GM19452 (cell line): Measurements from ENCODE around the gene GXYLT2.
"Not testable (repeated sequence)": the region's sequence is repeated elsewhere in the genome, so short reads cannot be mapped to it uniquely, and the experiment has no call there.

Experiments
- ATAC-seq: cut with Tn5 transposase; IDR thresholded peaks from one replicate; pipeline ENCODE4 v1.9.1; 2021; ENCODE audit not compliant: unreplicated experiment

GXYLT2 gene

DNA sequence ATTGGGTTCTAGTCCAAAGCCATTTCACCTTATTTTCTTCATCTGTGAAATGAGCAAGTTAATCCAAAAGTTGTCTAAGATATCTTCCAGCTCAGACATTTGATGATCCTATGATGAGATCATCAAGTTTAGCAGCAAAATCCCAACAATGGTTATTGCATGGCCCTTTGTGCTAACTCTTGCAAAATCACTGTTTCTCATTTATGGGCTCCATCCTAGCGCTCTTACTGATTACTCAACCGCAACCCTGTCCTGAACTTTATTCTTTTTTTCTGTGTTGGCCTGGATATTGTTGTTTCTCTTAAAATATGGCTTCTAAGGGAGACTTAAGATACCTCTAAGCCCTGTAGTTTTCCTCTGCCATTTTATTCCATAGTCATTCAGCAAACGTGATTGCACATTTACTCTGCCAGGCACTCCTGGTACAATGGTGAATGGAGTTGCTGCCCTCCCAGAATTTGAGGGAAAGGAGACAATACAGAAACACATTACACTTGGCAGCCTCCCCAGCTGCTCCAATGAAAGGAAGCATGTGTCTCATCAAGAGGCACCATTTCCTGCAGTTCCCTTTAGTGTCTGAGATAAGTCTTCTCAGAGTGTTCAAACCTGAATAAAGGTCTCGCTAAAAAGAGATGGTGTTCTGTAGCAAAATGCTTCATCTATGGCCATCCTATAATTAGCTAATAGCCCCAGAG, 4.4 kb downstream of the GXYLT2 start:
- no peak for ATAC-seq

DNA sequence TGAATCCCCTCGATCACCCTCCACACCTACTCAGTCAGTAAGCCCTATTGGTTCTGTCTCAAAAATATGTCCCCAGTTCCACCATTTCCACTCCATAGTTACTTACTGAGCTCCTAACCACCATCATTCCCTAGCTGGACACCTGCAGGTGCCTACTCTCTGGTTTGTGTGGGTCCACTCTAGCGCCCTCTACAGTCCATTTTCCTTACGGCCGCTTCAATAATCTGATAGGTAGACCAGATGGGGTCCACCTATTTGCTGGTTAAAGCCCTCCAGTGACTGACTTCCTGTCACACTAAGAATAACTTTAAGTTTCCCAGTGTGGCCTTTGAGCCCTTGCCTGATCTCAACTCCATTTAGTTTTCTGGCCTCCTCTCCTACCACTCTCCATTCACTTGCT, 5.0 kb downstream of the GXYLT2 start:
- ATAC-seq: no peak

DNA sequence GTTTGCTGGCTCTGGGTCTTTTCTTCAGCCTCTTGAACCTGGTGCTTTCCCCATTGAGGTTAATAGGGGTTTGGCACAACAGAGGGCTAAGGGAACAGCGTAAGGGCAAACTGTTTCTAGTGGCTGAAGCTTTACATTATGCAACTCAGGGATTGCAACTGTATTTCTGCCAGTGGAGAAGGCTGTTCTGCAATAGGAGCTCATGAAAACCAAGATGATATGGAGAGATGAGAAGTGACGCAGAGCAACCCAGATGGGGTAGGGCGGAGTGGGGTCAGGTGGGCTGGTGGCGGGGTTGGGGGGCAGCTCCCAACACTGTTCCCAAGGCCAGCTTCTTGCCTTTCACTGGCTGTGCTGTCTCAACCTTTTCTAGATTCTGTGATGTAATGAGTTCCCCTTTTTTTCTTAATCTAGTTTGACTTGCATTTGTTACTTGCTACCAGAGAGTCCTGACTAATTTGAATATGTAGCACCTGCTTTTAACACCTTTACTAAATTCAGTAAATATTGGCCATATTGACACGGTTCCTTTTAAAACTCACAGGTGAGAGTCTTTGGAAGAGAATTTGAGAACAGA, 7.2 kb downstream of the GXYLT2 start:
- no peak for ATAC-seq

DNA sequence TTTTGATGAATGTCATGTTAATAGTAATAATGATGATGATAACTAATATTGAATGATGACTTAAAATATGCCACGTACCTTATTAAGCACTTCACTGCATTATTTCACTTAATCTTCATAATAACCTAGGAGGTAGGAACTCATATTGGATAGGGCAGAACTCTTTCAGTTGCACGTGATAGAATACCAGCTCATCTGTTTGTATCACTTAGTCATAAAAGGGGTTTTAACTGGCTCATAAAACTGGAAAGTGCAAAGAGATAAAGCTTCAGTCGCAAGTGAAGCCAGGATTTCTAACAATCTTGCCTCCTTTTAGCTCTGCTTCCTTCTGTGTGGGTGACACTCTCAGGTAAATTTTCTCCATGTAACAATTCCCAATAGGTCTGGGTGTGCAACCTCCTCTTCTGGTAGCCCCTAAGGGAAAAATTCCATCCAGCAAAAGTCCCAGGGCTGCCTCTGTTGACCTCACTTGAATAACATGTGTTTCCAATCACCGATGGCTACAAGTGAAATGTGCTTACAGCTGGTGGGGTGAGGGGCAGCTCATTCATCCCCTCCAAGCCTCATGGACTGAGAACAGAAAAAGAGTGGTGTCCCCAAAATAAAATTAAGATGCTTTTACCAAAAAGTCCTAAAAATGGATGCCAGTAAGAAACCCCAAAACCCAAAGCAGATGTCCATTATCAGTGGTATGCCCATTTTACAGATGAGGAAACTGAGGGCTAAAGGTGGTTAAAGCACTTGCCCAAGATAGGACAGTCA, 9.3 kb downstream of the GXYLT2 start:
- ATAC-seq: no peak

DNA sequence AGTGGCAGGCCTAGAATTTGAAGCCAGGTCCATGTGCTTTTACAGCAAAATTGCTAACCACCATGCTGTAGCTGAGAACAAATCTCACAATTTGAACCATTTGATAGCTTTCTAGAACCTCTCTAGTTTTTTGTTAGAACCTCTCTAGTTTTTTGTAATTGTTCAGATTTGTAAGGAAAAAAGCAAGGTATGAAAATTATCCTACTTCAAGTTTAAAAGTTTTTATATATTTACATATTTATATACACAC, 9.8 kb downstream of the GXYLT2 start:
- ATAC-seq: no peak

DNA sequence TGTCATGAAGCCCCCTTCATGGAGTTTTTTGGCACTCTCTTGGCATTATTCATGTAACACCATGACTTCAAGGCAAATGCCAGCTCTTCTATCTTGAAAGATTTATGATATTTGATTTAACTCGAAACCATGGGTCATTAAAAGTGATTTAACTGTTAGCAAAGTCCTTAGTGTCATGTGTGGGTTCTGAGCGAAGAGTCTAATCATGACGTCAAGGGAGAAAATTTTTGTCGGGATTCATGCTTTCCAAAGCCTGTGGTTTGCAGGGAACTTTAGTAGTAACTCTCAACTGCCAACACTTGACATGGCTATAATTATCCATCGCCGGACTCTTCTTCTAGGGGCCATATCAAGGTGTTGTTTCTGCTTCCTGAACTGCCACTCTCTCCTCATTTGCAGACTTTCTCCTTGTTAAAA, 11.5 kb downstream of the GXYLT2 start:
- no peak for ATAC-seq

DNA sequence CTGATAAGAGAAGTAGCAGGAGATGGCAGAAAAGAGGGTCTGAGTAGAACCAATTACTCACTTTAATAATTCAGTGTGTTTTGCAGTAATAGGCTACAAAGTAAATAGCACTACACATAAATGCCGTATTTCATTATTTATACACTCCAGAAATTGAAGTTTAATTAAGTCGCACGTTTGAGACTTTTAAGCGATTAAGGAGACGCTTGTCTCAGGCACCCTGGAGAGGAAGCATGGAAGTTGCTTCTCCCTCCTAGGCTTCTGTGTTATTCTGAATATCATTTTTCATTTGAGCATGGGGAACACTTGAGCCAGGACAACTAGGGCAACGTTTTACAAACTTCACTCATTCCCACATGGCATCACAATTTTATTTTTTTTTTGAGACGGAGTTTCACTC, 12.2 kb downstream of the GXYLT2 start:
- no peak for ATAC-seq

DNA sequence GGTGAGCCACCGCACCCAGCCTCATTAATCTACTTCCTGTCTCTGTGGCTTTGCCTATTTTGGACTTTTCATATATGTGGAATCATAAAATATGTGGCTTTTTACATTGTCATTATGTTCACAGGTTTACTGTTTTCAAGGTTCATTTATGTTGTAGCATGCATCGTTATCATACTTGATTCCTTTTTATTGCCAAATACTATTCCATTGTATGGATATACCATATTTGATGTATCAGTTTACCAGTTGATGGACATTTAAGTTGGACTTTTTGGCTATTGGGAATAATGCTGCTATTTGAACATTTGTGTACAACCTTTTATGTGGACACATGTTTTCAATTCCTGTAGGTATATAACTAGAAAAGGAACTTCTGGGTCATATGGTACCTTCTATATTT, 14.0 kb downstream of the GXYLT2 start:
- no peak for ATAC-seq

DNA sequence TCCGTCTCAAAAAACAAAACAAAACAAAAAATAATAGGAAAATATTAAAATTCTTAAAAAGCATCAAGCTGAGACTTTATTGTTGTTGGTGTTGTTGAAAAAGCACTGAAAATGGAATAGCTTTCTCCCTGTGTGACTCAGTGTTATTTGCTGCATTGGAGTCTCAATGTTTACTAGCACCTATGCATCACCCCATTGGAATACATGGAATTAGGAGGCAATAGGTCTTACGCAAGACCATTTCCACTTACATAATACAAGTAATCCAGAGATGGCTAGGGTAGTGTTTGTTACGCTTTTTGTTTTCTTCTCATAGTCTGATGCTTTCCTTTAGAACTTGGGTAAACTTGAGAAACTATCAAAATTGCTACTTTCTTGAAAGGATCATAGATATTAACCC, 15.2 kb downstream of the GXYLT2 start:
- ATAC-seq: no peak

DNA sequence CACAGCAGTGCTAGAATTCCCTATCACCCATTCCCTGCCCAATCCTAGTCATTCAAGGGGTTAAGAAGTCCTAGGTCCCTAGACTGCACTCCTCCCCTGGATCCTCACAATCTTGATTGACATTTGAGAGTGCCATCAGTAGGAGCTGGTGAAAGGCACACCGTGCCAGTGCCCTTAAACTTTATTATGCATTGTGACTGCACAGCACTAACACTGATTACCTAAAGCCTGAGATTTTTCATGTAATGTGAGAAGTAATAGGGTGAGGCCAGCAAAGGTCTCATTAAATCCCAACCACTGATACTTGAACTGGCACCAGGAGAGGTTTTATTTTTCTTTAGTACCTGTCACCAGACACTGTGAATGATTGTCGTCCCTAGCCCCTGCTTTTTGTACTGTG, 16.3 kb downstream of the GXYLT2 start:
- no peak for ATAC-seq

DNA sequence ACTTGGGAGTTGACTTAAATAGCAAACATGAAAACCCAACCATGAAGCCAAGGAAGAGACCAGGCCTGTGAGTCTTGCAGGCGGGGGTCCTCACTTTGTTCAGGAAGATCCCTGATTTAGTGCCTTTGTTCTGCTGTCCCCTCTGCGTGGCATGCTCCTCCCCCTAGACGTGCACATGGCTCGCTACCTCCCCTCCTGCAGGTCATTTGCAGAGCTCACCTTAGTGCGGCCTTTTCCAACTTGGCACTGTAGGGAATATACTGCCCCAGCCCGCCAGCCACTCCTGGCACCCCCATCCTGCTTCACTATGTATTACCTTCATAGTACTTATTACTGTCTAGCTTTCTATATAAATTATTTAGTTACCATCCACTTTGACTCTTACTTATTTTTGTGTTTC, 18.3 kb downstream of the GXYLT2 start:
- no peak for ATAC-seq

DNA sequence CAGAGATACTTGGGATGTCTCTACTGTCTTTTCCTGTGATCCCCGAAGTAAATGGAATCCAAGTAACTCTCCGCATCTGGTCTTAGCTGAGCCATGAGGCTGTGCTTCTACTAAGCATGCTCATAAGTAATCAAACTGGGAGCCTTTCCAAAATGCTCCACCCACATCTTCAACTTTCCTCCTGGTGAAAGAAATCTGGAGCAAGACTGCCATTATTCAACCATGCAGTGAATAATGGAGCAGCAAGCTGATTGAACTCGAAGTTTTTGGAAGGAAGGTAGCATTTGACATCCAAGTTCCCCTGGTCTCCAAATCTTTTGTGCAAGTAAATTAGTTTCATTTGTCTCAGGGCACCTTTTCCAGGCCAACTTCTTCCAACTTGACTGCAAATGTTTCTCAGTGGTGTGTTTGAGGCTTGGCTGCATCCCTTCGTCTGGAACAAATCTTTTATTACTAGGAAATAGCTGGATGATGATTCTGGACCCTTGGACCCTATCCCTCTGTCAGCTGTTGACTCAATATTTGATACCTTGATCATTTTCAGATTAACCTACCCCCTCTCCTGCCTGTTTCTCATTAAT, 19.4 kb downstream of the GXYLT2 start:
- no peak for ATAC-seq

DNA sequence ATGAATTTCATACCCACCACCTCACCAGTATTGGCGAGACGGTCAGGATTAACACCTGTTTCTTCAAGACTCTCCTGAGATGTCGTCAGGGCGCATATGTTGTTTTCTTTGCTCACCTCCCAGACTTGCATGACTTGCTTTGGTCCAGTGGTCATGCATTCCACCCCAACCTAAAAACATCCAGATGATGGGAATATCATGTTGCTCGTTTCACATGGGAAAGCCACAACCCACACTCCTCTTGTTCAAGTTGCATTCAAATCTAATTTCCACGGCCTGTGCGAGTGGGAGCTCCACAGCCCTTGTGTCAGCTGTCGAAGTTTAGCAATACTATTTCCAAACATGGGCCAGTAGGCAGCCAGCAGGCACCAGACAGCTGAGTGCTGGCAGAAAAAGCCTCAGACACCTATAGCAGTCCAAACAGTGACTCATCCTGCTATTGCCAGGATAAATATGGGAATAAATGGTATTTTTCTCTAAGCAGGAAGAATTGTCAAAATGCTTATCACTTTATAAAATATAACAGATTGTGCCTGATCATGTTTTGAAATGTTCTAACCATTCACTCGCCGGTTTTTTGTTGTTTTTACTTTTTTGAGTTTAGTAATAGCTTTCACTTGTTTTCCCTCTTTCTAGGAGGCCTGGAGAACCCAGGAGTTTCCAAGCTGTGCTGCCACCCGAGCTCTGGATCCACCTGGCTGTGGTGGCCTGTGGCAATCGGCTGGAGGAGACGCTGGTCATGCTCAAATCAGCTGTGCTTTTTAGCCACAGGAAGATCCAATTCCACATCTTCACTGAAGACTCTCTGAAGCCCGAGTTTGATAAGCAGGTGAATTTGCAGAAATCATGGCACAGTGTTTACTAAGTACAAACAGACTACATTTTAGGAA, 20.1 kb downstream of the GXYLT2 start:
- no peak for ATAC-seq

DNA sequence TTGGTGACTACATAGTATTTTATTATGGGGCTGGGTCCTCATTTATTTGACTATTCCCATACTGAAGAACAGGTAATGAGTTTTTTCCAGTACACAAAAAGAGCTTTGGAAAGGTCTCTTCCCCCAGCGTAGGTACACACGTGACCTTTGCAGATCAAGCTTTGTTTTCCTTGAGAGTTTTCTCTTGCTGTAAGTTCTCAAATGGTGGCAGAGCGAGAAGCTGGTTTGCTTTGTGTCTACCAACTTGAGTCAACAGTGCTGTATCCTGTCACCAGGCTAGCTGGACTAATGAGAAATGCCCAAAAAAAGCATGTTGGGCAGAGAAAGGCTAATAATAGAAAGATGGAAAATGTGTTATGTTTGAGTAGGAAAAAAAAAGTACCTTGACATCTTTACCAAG, 21.7 kb downstream of the GXYLT2 start:
- ATAC-seq: no peak

DNA sequence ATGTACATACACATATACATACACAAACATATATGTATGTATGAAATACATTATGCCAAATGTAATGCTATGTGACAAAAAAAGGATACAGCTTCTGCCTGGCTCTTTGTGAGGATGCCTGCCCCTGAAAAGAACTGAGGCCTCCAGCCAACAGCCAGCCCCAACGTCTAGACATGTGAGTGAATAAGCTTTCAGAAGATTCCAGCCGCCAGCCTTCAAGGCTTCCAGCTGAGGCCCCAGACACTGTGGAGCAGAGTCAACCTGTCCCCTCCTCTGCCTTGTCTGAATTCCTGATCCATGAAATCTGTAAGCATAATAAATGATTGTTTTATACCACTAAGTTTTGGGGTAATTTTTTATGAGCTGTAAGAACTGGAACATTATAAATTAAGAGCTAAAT, 24.7 kb downstream of the GXYLT2 start:
- ATAC-seq: no peak

DNA sequence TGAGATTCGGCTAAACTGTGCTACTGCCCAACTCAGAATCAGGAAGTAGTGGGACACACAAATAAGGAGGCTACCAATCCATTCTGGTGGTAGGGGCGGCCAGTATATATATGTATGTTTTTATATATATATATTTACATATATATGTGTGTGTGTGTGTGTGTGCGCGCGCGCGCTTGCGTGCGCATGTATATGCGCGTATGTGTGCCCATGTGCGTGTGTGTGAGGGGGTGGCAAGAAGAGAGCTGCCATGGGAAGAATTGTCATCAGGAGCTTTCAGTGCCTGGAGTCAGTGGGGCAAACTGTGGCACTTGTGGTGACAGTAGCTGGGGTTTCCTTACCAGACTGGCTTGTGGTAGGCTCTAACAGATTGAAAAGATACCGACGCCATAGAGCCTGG, 26.5 kb downstream of the GXYLT2 start:
- ATAC-seq: no peak

DNA sequence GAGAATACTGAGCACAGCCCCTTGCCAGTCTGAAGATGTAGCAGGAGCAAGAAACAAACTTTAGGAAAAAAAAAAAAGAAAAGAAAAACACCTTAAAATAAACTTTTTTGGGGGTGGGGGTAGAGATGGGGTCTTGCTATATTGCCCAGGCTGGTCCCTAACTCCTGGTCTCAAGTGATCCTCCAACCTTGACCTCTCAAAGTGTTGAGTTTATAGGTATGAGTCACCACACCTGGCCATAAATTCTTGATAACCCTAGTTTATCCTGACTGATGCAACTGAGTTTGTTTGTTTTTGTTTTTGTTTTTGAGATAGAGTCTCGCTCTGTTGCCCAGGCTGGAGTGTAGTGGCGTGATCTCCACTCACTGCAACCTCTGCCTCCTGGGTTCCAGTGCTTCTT, 28.4 kb downstream of the GXYLT2 start:
- ATAC-seq: no peak

DNA sequence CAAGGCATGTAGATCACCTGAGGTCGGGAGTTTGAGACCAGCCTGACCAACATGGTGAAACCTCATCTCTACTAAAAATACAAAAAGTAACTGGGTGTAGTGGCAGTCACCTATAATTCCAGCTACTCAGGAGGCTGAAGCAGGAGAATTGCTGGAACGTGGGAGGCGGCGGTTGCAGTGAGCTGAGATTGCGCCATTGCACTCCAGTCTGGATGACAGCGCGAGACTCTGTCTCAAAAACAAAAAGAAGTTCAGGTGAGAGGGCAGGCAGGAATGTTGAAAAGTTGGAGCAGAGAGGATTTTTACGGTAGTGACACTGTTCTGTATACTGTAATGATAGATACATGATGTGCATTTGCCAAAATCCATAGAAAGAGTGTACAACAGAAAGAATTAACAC, 31.7 kb downstream of the GXYLT2 start:
- no peak for ATAC-seq

DNA sequence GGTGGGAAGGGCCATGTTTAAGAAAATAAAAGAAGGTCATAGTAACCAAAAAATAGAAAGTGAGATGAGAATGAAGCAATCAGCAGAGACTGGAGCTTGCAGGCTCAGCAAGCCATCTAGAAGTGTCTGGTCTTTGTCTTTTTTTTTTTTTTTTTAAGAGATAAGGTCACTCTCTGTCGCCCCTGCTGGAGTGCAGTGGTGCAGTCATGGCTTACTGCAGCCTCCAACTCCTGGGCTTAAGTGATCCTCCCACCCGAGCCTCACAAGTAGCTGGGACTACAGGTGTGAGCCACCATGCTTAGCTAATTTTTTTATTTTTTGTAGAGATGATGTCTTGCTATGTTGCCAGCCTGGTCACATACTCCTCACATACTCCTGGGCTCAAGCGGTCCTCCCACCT, 36.2 kb downstream of the GXYLT2 start:
- no peak for ATAC-seq

DNA sequence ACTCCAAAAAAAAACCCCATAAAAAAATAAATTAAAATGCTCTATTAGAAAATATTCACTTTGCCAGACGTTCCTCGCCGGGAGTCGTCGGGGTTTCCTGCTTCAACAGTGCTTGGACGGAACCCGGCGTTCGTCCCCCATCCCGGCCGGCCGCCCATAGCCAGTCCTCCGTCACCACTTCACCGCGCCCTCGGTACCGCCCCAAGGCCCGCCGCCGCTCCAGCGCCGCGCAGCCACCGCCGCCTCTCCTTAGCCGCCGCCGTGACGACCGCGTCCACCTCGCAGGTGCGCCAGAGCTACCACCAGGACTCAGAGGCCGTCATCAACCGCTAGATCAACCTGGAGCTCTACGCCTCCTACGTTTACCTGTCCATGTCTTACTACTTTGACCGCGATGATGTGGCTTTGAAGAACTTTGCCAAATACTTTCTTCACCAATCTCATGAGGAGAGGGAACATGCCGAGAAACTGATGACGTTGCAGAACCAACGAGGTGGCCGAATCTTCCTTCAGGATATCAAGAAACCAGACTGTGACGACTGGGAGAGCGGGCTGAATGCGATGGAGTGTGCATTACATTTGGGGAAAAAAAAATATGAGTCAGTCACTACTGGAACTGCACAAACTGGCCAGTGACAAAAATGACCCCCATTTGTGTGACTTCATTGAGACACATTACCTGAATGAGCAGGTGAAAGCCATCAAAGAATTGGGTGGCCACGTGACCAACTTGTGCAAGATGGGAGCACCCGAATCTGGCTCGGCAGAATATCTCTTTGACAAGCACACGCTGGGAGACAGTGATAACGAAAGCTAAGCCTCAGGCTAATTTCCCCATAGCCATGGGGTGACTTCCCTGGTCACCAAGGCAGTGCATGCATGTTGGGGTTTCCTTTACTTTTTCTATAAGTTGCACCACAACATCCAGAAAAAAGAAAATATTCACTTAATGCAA, 41.2 kb downstream of the GXYLT2 start:
- ATAC-seq: not testable (repeated sequence)
